SK-N-SH treated with all-trans-retinoic acid at 6 μM for 48 hours (cell line): Measurements from ENCODE around the gene GPR183.

Source experiments
- ATAC-seq: fragments of 200-7000 bp; cut with Tn5 transposase; 3 replicates; pipeline ENCODE4 v1.9.1; 2020; ENCODE audit warnings: mild to moderate bottlenecking, moderate library complexity
- ARNTL ChIP-seq: fragments of 450-650 bp; formaldehyde crosslinking; IDR thresholded peaks from 2 replicates; pipeline ENCODE4 v1.5.0; 2020; ENCODE audit warnings: low read depth, mild to moderate bottlenecking, moderate library complexity, borderline replicate concordance
- BACH2 ChIP-seq: fragments of 250-450 bp; sonication (Bioruptor Pico); IDR thresholded peaks from 2 replicates; pipeline ENCODE4 v1.9.0; 2021; ENCODE audit warnings: mild to moderate bottlenecking, borderline replicate concordance
- CSDC2 ChIP-seq: fragments of 250-450 bp; sonication (Bioruptor Pico); IDR thresholded peaks from 2 replicates; pipeline ENCODE4 v1.5.0; 2020; ENCODE audit warnings: mild to moderate bottlenecking, moderate library complexity
- ESRRG ChIP-seq: fragments of 250-450 bp; sonication (Bioruptor Pico); IDR thresholded peaks from 2 replicates; pipeline ENCODE4 v1.6.1; 2021; ENCODE audit warnings: mild to moderate bottlenecking
- GLIS3 ChIP-seq: fragments of 250-450 bp; sonication (Bioruptor Pico); IDR thresholded peaks from 2 replicates; pipeline ENCODE4 v1.5.0; 2020; ENCODE audit warnings: mild to moderate bottlenecking, moderate library complexity
- ISL1 ChIP-seq: fragments of 250-450 bp; sonication (Bioruptor Pico); IDR thresholded peaks from 2 replicates; pipeline ENCODE4 v2.1.2; 2022; ENCODE audit warnings: mild to moderate bottlenecking, moderate library complexity
- OSR1 ChIP-seq: fragments of 250-450 bp; sonication (Bioruptor Pico); IDR thresholded peaks from 2 replicates; pipeline ENCODE4 v1.8.0; 2022; ENCODE audit warnings: moderate library complexity, mild to moderate bottlenecking, inconsistent platforms
- PPARA ChIP-seq: fragments of 250-450 bp; sonication (Bioruptor Pico); IDR thresholded peaks from 2 replicates; pipeline ENCODE4 v1.5.0; 2020; ENCODE audit warnings: mild to moderate bottlenecking, borderline replicate concordance
- RARB ChIP-seq: fragments of 250-450 bp; sonication (Bioruptor Pico); IDR thresholded peaks from 2 replicates; pipeline ENCODE4 v1.8.0; 2021; ENCODE audit warnings: mild to moderate bottlenecking, moderate library complexity
- SNAI2 ChIP-seq: fragments of 250-450 bp; sonication (Bioruptor Pico); IDR thresholded peaks from 2 replicates; pipeline ENCODE4 v1.5.0; 2020; ENCODE audit warnings: mild to moderate bottlenecking, moderate library complexity
- TCF4 ChIP-seq: fragments of 250-450 bp; sonication (Bioruptor Pico); IDR thresholded peaks from 2 replicates; pipeline ENCODE4 v1.8.0; 2021; ENCODE audit warnings: mild to moderate bottlenecking, moderate library complexity, borderline replicate concordance
- ZC3H10 ChIP-seq: fragments of 250-450 bp; sonication (Bioruptor Pico); IDR thresholded peaks from 2 replicates; pipeline ENCODE4 v1.5.1; 2021; ENCODE audit warnings: mild to moderate bottlenecking, moderate library complexity
- ZNF565 ChIP-seq: fragments of 450-650 bp; formaldehyde crosslinking; conservative IDR thresholded peaks from 2 replicates; pipeline ENCODE4 v1.5.0; 2020; ENCODE audit warnings: low read depth, mild to moderate bottlenecking, moderate library complexity
- ZNF70 ChIP-seq: fragments of 450-650 bp; formaldehyde crosslinking; IDR thresholded peaks from 2 replicates; pipeline ENCODE4 v1.5.0; 2020; ENCODE audit warnings: mild to moderate bottlenecking, moderate library complexity
- ZNF8 ChIP-seq: fragments of 450-650 bp; formaldehyde crosslinking; IDR thresholded peaks from 2 replicates; pipeline ENCODE4 v1.5.0; 2020; ENCODE audit warnings: mild to moderate bottlenecking, moderate library complexity
- TF ChIP-seq, protein P1 (sequence below): fragments of 250-450 bp; sonication (Bioruptor Pico); IDR thresholded peaks from 2 replicates; pipeline ENCODE4 v1.8.0; 2021; ENCODE audit warnings: low read depth, mild to moderate bottlenecking, moderate library complexity, borderline replicate concordance
- TF ChIP-seq, protein P2 (sequence below): fragments of 250-450 bp; sonication (Bioruptor Pico); IDR thresholded peaks from 2 replicates; pipeline ENCODE4 v1.8.0; 2020; ENCODE audit warnings: mild to moderate bottlenecking, moderate library complexity, borderline replicate concordance
- TF ChIP-seq, protein P3 (sequence below): fragments of 250-450 bp; sonication (Bioruptor Pico); IDR thresholded peaks from 2 replicates; pipeline ENCODE4 v1.5.0; 2020; ENCODE audit warnings: mild to moderate bottlenecking, moderate library complexity
- TF ChIP-seq, protein P4 (sequence below): fragments of 250-450 bp; sonication (Bioruptor Pico); IDR thresholded peaks from 2 replicates; pipeline ENCODE4 v1.5.1; 2020; ENCODE audit warnings: low read depth, mild to moderate bottlenecking, moderate library complexity

GPR183 gene

DNA sequence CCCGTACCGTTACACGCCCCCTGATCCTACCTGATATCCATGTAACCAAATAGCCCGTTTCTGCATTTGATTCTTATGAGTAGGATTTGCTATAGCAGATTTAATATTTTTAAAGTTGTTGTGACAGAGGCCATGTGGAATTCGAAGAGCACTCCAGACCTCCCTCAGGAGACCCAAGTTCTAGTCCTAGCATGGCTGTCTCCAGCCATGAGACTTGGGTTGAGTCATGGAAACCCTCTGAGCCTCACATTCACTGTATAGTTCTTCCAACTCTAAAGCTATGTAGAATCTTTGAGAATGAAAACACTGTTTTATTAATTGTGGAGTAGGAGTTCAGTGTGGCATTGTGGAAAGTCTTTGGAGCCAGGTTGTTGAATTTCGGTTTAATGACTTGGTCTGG is 8.0 kb upstream of the GPR183 start:
- TF ChIP-seq OSR1 (CRISPR knock-in tag) (no peak), RARB (no peak), CSDC2 (CRISPR knock-in tag) (no peak), SNAI2 (CRISPR knock-in tag) (no peak), ESRRG (CRISPR knock-in tag) (no peak), ZC3H10 (CRISPR knock-in tag) (no peak)
- TF ChIP-seq, protein P1, sequence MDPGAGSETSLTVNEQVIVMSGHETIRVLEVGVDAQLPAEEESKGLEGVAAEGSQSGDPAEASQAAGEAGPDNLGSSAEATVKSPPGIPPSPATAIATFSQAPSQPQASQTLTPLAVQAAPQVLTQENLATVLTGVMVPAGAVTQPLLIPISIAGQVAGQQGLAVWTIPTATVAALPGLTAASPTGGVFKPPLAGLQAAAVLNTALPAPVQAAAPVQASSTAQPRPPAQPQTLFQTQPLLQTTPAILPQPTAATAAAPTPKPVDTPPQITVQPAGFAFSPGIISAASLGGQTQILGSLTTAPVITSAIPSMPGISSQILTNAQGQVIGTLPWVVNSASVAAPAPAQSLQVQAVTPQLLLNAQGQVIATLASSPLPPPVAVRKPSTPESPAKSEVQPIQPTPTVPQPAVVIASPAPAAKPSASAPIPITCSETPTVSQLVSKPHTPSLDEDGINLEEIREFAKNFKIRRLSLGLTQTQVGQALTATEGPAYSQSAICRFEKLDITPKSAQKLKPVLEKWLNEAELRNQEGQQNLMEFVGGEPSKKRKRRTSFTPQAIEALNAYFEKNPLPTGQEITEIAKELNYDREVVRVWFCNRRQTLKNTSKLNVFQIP (CRISPR knock-in tag): no peak
- TF ChIP-seq, protein P2, sequence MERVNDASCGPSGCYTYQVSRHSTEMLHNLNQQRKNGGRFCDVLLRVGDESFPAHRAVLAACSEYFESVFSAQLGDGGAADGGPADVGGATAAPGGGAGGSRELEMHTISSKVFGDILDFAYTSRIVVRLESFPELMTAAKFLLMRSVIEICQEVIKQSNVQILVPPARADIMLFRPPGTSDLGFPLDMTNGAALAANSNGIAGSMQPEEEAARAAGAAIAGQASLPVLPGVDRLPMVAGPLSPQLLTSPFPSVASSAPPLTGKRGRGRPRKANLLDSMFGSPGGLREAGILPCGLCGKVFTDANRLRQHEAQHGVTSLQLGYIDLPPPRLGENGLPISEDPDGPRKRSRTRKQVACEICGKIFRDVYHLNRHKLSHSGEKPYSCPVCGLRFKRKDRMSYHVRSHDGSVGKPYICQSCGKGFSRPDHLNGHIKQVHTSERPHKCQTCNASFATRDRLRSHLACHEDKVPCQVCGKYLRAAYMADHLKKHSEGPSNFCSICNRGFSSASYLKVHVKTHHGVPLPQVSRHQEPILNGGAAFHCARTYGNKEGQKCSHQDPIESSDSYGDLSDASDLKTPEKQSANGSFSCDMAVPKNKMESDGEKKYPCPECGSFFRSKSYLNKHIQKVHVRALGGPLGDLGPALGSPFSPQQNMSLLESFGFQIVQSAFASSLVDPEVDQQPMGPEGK (CRISPR knock-in tag): no peak
- no peak for ATAC-seq

DNA sequence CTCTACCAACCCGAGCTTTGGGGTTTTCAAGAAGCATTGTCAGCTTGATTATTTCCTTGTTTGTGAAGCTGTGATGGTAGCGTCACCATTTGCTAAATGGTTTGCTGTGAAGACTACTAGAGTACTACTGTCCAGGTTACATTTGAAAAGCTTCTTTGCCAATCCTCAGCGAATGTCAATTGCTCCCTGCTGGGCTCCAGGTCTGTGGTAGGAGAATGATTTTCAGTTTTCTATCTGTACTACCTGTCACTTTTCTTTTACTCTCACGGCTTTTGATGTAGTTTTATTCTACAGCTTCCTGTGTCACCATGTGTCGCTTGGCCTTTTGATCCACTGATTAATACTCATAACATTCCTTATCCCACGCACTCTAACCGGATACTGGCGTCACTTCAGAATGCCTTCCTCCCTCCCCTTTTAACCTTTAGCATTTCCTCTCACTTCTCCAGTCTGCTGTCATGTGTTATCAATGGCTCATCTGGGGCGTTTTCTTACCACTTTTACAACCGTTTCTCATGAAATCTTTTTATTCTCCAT is 7.5 kb upstream of the GPR183 start:
- ATAC-seq: no peak
- TF ChIP-seq, protein P1 (CRISPR knock-in tag): no peak
- TF ChIP-seq ZNF8 (no peak), RARB (no peak), BACH2 (CRISPR knock-in tag) (no peak), OSR1 (CRISPR knock-in tag) (no peak), GLIS3 (CRISPR knock-in tag) (no peak), TCF4 (CRISPR knock-in tag) (no peak), ARNTL (CRISPR knock-in tag) (no peak), ZNF70 (no peak)
- TF ChIP-seq, all 23 proteins: peak for 0

DNA sequence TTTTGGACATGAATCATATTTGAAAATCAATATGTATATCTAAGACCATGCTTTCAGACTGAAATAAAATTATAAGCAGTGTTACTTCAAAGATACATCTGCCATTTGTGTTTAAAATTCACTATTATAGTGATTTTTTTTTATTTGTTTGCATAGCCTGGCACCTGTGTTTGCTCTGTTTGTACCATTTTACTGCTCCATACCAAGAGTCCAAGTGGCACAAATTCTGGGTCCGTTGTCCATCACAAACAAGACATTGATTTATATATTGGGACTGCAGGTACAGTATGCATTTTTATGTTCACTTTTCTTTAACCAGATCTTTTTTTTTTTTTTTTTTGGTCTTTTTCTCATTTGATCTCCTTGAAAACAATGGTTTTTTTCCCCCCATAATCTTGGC is 6.7 kb upstream of the GPR183 start:
- TF ChIP-seq RARB: no peak
- no peak for TF ChIP-seq CSDC2 (CRISPR knock-in tag)
- ATAC-seq: no peak

DNA sequence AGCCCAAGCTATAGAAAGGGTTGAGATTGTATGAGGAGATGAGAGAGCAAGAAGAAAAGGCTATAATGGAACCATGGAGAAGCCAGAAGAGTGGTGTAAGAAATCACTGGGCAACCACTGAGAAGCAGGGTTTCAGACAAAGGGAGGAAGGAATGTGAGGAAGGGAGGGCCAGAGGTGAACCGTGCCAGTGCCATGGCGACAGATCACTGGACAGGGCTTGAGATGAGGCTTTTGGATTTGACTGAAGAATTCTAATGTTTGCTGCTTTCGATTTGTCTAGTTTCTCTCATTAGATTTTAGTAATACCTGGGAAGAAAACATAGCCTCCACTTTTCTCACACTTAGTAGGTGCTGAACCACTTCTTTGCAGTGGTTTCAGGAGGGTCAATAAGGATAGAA is 6.3 kb upstream of the GPR183 start:
- TF ChIP-seq ESRRG (CRISPR knock-in tag): no peak
- no peak for TF ChIP-seq OSR1 (CRISPR knock-in tag)
- TF ChIP-seq, protein P3, sequence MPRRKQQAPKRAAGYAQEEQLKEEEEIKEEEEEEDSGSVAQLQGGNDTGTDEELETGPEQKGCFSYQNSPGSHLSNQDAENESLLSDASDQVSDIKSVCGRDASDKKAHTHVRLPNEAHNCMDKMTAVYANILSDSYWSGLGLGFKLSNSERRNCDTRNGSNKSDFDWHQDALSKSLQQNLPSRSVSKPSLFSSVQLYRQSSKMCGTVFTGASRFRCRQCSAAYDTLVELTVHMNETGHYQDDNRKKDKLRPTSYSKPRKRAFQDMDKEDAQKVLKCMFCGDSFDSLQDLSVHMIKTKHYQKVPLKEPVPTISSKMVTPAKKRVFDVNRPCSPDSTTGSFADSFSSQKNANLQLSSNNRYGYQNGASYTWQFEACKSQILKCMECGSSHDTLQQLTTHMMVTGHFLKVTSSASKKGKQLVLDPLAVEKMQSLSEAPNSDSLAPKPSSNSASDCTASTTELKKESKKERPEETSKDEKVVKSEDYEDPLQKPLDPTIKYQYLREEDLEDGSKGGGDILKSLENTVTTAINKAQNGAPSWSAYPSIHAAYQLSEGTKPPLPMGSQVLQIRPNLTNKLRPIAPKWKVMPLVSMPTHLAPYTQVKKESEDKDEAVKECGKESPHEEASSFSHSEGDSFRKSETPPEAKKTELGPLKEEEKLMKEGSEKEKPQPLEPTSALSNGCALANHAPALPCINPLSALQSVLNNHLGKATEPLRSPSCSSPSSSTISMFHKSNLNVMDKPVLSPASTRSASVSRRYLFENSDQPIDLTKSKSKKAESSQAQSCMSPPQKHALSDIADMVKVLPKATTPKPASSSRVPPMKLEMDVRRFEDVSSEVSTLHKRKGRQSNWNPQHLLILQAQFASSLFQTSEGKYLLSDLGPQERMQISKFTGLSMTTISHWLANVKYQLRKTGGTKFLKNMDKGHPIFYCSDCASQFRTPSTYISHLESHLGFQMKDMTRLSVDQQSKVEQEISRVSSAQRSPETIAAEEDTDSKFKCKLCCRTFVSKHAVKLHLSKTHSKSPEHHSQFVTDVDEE (CRISPR knock-in tag): no peak
- no peak for TF ChIP-seq SNAI2 (CRISPR knock-in tag)
- no peak for TF ChIP-seq ZNF70
- TF ChIP-seq GLIS3 (CRISPR knock-in tag): no peak
- TF ChIP-seq ZNF8: no peak
- TF ChIP-seq, protein P2 (CRISPR knock-in tag): no peak
- TF ChIP-seq ZC3H10 (CRISPR knock-in tag): no peak
- no peak for TF ChIP-seq ZNF565
- TF ChIP-seq ISL1 (CRISPR knock-in tag): no peak
- no peak for TF ChIP-seq TCF4 (CRISPR knock-in tag)
- no peak for TF ChIP-seq CSDC2 (CRISPR knock-in tag)
- no peak for TF ChIP-seq BACH2 (CRISPR knock-in tag)
- TF ChIP-seq, protein P4, sequence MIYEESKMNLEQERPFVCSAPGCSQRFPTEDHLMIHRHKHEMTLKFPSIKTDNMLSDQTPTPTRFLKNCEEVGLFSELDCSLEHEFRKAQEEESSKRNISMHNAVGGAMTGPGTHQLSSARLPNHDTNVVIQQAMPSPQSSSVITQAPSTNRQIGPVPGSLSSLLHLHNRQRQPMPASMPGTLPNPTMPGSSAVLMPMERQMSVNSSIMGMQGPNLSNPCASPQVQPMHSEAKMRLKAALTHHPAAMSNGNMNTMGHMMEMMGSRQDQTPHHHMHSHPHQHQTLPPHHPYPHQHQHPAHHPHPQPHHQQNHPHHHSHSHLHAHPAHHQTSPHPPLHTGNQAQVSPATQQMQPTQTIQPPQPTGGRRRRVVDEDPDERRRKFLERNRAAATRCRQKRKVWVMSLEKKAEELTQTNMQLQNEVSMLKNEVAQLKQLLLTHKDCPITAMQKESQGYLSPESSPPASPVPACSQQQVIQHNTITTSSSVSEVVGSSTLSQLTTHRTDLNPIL (CRISPR knock-in tag): no peak
- TF ChIP-seq, protein P1 (CRISPR knock-in tag): no peak
- TF ChIP-seq PPARA (CRISPR knock-in tag): no peak
- TF ChIP-seq, all 23 proteins: peak for 0
- ATAC-seq: no peak
